Activated T-helper 1 cell treated with anti-CD3 and anti-CD28 coated beads, Interleukin-12 subunit alpha, Interleukin-12 subunit beta, Interleukin-2, Interleukin-4 antibody, amounts not matched to agents 30 ng/mL and 10 ng/mL and 1 ng/mL, durations not matched to agents 14 hours and 24 hours and 36 hours (primary cell): ENCODE results near the gene CSMD2. TPM values are rescaled to one million over a fixed set of nuclear protein-coding genes. Genes with fewer than 3 reads are reported as not detected.

Experiments
- DNase-seq: peaks from one replicate; pipeline ENCODE4 v3.0.0; 2021; ENCODE audit warnings: low spot score
- H3K27ac Mint-ChIP-seq: one replicate; pipeline ENCODE4 v1.8.0; 2021; ENCODE audit warnings: mild to moderate bottlenecking, mixed read lengths
- H3K27me3 Mint-ChIP-seq: one replicate; pipeline ENCODE4 v1.8.0; 2022; ENCODE audit warnings: mild to moderate bottlenecking, moderate library complexity, mixed read lengths; ENCODE audit not compliant: insufficient read depth
- H3K36me3 Mint-ChIP-seq: one replicate; pipeline ENCODE4 v1.8.0; 2021; ENCODE audit warnings: low read depth, mixed read lengths
- H3K4me1 Mint-ChIP-seq: one replicate; pipeline ENCODE4 v1.8.0; 2021; ENCODE audit warnings: low read depth, mixed read lengths
- H3K4me3 Mint-ChIP-seq: one replicate; pipeline ENCODE4 v1.8.0; 2021; ENCODE audit warnings: mild to moderate bottlenecking, moderate library complexity, mixed read lengths
- H3K9me3 Mint-ChIP-seq: one replicate; pipeline ENCODE4 v1.8.0; 2021; ENCODE audit warnings: mixed read lengths
- intact Hi-C: fragments of 100-400 bp; cut with micrococcal nuclease; formaldehyde crosslinking; loops from one replicate; pipeline ENCODE4 v1.15.1; 2024
- total RNA-seq: library from RNA; stranded (reverse); gene quantifications from 2 replicates; pipeline ENCODE4 v1.2.3, GENCODE V29; 2022

The CSMD2 gene
- total RNA-seq, 1 donor from 2014 or later = not detected

DNA sequence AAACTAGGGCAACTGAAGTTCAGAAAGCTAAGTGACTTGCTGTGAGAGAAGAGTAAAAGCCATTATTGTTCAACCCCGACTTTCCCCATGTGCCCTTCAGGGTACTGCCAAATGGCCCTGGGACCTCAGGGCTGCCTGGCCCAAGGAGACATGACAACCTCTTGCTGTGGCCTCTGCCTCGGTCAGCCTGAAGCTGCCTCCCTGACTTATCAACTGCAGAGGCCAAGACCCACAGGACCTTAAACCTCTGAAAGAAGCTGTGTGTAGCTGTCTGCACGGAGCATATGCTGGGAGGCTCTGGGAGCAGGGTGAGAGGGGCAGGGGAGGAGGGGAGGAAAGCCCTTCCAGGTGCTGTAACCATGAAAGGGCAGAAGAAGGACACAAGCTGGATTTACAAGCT is 265.3 kb downstream of the CSMD2 start:
- intact Hi-C loops = no loop called here
- Mint-ChIP-seq H3K4me1 (no peaks in the 10 kb centered on the region), H3K27ac (no peak overlapping the region), H3K27me3 (peaks cover 11% of the 10 kb centered on the region), H3K36me3 (no peaks in the 10 kb centered on the region), H3K9me3 (no peaks in the 10 kb centered on the region), H3K4me3 (no peak overlapping the region)
- DNase-seq = no peak

DNA sequence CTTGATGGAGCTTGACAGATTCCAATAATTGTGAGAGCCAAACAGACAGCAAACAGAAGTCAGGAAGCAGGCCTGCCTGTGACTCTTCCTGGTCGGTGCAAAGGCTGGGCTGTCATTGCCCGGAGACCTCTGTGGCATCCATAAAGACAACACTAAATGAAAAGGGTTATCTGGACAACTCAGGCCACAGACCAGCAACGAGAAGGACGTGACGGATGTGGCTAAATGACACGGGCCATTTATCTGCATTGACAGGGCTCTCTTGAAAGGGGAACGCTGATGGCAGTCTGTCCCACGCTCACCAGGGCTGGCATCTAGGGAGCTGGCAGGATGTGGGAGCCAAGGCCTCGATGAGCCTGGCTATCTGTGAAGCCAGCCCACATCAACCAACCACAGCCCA is 266.1 kb downstream of the CSMD2 start:
- H3K9me3 Mint-ChIP-seq = no peaks in the 10 kb centered on the region
- H3K27me3 Mint-ChIP-seq = peaks cover 11% of the 10 kb centered on the region
- DNase-seq = no peak
- no peaks in the 10 kb centered on the region for H3K4me1 Mint-ChIP-seq
- no peaks in the 10 kb centered on the region for H3K36me3 Mint-ChIP-seq
- intact Hi-C loops = no loop called here
- no peak overlapping the region for H3K4me3 Mint-ChIP-seq
- no peak overlapping the region for H3K27ac Mint-ChIP-seq

DNA sequence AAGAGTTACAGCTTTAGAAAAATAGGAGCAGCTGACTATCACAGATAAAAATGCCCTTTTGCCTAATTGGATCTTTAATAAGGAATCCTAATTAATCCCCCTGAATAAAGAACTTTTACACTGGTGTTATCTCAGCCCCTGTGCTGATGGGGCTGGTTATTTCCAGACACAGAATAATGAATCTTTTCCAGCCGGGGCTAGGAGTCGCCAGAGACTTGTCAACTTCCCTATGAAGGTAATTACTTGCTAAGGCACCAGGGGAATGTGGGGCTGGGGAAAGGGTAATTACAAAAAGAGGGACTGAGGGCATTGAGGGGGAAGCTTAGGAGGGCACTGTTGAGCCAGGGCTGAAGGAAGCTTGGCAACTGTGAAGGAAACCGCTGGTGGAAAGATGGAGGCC is 266.6 kb downstream of the CSMD2 start:
- intact Hi-C loops = no loop called here
- Mint-ChIP-seq H3K4me1 (no peaks in the 10 kb centered on the region), H3K9me3 (no peaks in the 10 kb centered on the region), H3K27ac (no peak overlapping the region), H3K27me3 (peaks cover 7% of the 10 kb centered on the region), H3K4me3 (no peak overlapping the region), H3K36me3 (no peaks in the 10 kb centered on the region)
- no peak for DNase-seq

DNA sequence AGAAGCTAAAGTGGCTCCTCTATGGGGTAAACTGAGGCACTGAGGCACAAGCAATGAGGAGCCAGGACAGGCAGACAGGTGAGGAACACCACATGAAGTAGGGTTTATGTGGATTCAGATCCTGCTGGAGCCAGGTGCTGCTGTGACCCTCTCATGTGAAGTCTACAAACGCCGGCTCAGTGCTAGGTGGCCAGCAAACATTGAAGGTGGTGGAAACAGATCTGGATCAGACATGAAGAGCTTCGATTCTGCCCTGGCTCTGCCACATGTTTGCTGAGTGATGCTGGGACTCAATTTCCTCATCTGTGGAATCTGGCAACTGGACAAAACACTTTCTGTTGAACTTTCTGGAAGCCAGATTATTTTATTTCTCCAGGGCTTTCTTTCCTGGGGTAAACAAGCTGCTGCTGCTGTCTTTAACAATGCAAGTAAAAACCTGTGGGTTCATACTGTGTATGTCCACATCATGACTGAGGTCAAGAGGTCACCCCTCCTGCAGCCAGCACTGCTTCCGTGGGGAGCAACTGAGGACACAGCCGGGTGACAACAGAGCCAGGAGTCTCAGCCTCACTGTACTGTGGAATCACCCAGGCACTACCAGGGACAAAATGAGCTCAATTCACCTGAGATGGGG is 267.8 kb downstream of the CSMD2 start:
- Mint-ChIP-seq H3K36me3 (no peaks in the 10 kb centered on the region), H3K9me3 (no peaks in the 10 kb centered on the region)
- intact Hi-C loops = no loop called here

DNA sequence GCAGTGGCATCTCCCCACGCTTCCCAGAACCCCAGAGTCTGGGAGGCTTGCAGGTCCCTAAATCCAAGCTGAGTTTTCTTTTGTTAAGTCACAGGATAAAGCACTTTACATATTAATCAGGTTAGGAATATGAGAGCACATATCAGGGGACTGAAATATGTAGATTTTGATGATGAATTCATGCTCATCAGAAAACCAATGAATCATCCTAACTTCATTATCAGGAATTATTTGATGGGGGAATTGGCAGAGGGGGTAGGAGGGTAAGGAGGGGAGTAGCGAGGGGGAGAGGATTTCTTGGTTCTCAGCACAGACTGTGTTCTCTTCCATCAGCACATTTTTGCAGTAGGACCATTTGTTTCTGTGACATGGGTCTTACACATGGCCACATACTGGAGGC is 269.1 kb downstream of the CSMD2 start:
- intact Hi-C loops = no loop called here

More for the DNA sequence above, 267.8 kb downstream of the CSMD2 start:
- no peaks in the 10 kb centered on the region for H3K4me1 Mint-ChIP-seq
- DNase-seq = no peak
- H3K27ac Mint-ChIP-seq = no peak overlapping the region
- peaks cover 5% of the 10 kb centered on the region for H3K27me3 Mint-ChIP-seq
- no peak overlapping the region for H3K4me3 Mint-ChIP-seq

DNA sequence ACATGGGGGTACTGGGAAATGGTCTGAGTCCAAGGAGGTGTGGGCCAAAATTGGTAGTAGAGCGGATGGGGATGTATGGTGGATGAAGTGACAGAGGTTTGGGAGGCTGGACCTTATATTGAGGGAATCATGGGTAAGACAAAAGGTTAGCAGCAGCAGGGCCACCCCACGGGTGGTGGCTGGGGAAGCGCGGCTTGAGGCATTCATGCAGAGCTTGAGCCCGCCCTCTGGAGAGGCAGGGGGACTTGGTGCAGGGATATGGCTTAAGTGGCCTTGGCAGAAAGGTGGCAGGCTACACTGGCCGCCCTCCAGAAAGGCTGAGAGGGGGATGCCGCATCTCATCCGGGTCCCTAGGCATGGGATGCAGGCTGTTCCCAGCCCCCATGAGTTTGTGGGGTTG is 269.6 kb downstream of the CSMD2 start:
- no peaks in the 10 kb centered on the region for H3K36me3 Mint-ChIP-seq
- H3K4me1 Mint-ChIP-seq = no peaks in the 10 kb centered on the region
- intact Hi-C loops = no loop called here
- no peaks in the 10 kb centered on the region for H3K9me3 Mint-ChIP-seq
- no peak for DNase-seq
- H3K4me3 Mint-ChIP-seq = no peak overlapping the region
- H3K27me3 Mint-ChIP-seq = peaks cover 5% of the 10 kb centered on the region
- no peak overlapping the region for H3K27ac Mint-ChIP-seq

More for the DNA sequence above, 269.1 kb downstream of the CSMD2 start:
- Mint-ChIP-seq H3K36me3 (no peaks in the 10 kb centered on the region), H3K4me3 (no peak overlapping the region), H3K9me3 (no peaks in the 10 kb centered on the region), H3K27ac (no peak overlapping the region), H3K27me3 (peaks cover 5% of the 10 kb centered on the region), H3K4me1 (no peaks in the 10 kb centered on the region)
- DNase-seq = no peak

DNA sequence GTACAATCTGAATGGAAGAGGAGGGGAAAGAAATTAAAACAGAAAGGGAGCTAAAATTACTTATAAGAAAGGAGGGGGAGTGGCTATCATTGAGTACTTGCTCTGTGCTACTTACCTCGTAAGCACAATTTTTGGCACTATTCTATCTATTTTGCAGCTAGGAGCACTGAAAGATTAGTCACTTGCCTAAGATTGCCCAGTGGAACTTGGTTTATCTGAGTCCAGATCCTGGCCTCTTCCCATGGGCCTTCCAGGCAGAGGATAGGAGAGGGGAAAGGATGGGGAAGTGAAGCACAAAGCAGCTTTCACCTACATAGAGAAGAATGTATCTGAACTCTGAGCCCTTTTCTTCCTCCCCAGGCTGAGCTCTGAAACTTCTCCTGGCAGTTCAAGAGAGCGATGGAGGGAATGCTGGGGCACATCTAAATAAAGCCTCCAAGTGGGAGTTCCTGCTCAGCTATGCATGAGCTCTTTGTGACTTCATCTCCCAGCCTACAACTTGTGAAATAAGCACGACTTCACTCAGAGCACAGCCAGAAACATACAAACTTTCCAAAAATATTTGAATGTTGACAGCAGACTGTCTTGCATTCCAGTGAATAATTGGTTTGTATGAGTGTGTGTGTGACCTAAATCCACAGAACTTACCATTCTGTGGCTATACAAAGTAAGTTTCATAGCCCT is 271.7 kb downstream of the CSMD2 start:
- no peaks in the 10 kb centered on the region for H3K9me3 Mint-ChIP-seq
- H3K36me3 Mint-ChIP-seq = no peaks in the 10 kb centered on the region
- DNase-seq = no peak
- intact Hi-C loops = no loop called here
- no peak overlapping the region for H3K4me3 Mint-ChIP-seq
- H3K27ac Mint-ChIP-seq = no peak overlapping the region
- H3K4me1 Mint-ChIP-seq = no peaks in the 10 kb centered on the region
- H3K27me3 Mint-ChIP-seq = peaks cover 2% of the 10 kb centered on the region

DNA sequence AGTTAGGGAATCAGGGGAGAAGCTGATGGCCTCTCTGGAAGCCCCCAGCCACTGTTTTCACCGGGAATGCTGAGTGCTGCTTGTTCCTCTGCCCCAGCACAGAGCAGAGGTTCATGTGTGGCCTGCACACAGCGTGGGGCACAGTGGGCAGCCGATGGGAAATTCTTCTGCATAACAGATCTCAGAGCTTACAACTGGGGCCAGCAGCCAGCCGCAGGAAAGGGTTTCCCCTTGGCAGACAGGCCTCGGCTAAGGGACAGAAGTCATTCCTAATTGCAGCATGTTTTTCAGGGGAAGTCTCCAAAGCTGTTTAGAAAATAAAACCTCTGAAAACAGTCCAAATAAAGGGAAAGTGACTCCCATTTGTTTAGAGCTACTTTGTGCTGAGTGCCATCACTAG is 278.5 kb downstream of the CSMD2 start:
- no peak overlapping the region for H3K4me3 Mint-ChIP-seq
- no peak overlapping the region for H3K27ac Mint-ChIP-seq
- H3K36me3 Mint-ChIP-seq = no peaks in the 10 kb centered on the region

DNA sequence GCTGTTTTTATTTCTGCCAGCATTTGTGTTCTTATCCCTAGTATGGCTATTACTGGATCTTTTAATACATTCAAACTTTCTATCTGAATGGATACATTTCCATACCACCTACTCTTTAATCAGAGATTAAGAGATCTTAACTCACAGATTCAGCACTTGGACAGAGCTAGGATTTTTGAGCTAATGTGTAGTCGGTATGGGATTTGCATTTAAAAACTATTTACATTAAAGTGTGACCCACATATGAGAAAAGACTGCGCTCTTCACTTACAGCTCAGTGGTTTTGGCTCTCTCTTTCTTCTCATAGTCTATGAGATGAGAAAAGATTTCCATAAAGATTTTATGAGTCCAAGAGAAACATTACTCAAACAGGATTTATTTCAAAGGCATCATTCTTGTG is 284.7 kb downstream of the CSMD2 start:
- DNase-seq = no peak
- no peaks in the 10 kb centered on the region for H3K4me1 Mint-ChIP-seq
- H3K36me3 Mint-ChIP-seq = no peaks in the 10 kb centered on the region
- no peak overlapping the region for H3K27ac Mint-ChIP-seq
- no peaks in the 10 kb centered on the region for H3K9me3 Mint-ChIP-seq
- no peak overlapping the region for H3K4me3 Mint-ChIP-seq
- intact Hi-C loops = no loop called here
- peaks cover 3% of the 10 kb centered on the region for H3K27me3 Mint-ChIP-seq

More for the DNA sequence above, 278.5 kb downstream of the CSMD2 start:
- Mint-ChIP-seq H3K9me3 (no peaks in the 10 kb centered on the region), H3K27me3 (peaks cover 5% of the 10 kb centered on the region), H3K4me1 (no peaks in the 10 kb centered on the region)
- intact Hi-C loops = no loop called here
- no peak for DNase-seq

DNA sequence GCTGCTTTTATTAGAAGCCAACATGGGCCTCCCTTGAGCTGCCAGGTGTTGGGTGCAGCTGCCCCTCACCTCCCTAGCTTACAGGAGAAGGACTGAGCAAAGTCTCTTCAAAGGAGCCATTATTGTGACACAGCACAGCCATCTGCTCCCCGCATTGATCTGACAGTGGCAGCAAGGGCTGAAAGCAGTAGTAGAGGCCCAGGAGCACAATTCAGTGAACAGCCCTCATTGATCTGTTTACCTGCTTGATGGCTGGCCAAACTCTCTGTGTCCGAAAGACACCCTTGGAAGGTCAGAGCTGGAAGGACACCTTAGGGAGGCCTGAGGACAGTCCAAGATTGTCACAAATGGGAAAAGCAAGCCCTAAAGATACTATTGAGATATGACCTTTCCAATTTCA is 286.6 kb downstream of the CSMD2 start:
- H3K4me3 Mint-ChIP-seq = no peak overlapping the region
- no peaks in the 10 kb centered on the region for H3K9me3 Mint-ChIP-seq
- H3K27ac Mint-ChIP-seq = no peak overlapping the region
- intact Hi-C loops = no loop called here
- no peaks in the 10 kb centered on the region for H3K4me1 Mint-ChIP-seq
- no peaks in the 10 kb centered on the region for H3K27me3 Mint-ChIP-seq
- DNase-seq = no peak
- H3K36me3 Mint-ChIP-seq = no peaks in the 10 kb centered on the region

DNA sequence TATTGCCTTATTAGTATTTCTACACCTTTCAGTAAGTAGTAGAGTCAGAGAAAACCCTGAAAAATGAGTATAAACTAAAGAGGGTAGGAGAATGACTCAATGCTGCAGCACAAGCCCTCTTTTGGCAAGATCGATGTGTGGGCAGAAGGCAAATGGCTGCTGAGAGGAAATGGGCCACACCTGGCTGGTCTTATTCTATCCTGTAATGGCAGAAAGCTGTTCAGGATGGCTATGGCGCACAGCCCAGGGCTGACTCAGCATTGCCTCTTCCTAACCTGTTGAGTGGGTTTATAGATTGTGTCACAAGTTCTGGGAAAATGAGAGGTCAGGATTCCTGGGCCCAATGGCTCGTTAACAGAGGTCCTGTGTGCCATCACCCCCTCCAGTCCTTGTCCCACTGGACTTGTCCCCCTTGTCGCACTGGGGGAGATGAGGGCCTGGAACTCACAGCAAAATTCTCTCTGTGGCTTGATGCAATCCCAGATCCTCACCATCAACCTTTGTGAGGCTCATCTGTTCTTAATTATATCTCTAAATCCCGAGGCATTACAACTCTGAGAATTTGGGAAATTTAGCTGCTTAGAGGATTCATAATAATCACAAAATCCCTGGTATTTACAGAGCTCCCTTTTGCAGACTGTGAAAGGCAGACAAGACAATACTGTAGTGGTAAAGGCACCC is 287.9 kb downstream of the CSMD2 start:
- H3K27me3 Mint-ChIP-seq = no peaks in the 10 kb centered on the region
- no peaks in the 10 kb centered on the region for H3K9me3 Mint-ChIP-seq
- no peak for DNase-seq
- no peaks in the 10 kb centered on the region for H3K4me1 Mint-ChIP-seq
- H3K36me3 Mint-ChIP-seq = no peaks in the 10 kb centered on the region
- intact Hi-C loops = no loop called here
- no peak overlapping the region for H3K27ac Mint-ChIP-seq
- no peak overlapping the region for H3K4me3 Mint-ChIP-seq

DNA sequence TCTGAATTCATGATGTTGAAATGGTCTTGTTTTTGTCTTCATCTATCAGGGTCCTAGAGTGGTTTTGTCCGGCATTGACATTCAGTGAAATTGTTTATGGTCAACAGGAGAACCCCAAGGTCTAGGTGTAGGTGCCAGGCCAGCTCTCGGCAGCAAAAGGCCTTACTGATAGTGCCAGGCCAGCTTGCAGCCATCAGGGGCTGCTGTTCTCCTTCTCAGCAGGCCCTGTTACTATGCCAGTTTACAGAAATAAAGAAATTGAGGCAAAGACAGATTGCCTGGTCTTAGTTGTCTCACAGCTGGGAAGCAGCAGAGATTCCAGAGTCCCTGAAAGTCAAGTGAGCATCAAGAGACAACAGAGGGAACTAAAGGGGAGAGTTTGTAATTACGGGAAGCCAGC is 289.2 kb downstream of the CSMD2 start:
- no peak overlapping the region for H3K4me3 Mint-ChIP-seq
- DNase-seq = no peak
- no peaks in the 10 kb centered on the region for H3K36me3 Mint-ChIP-seq
- no peaks in the 10 kb centered on the region for H3K9me3 Mint-ChIP-seq
- no peaks in the 10 kb centered on the region for H3K4me1 Mint-ChIP-seq
- intact Hi-C loops = no loop called here
- no peaks in the 10 kb centered on the region for H3K27me3 Mint-ChIP-seq
- no peak overlapping the region for H3K27ac Mint-ChIP-seq

DNA sequence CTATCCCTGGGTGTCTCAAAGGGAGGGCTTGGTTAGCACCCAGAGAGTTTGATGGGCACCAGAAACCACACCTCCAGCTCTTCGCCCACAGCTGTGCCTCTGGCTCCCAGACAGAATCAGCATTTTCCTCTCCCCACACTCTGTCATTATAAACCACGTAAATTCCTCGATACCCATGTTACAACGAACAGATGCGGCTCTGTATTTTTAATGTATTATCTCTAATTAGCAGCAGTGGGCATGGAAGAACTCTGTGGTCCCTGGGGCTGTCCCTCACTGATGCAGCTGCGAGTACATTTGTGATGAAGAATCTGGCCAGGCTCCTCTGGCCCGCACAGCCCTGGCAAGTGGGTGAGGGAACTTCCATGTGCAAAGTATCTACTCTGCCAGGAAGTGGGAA is 290.4 kb downstream of the CSMD2 start:
- Mint-ChIP-seq H3K4me3 (no peak overlapping the region), H3K4me1 (no peaks in the 10 kb centered on the region), H3K27me3 (no peaks in the 10 kb centered on the region), H3K27ac (no peak overlapping the region), H3K9me3 (no peaks in the 10 kb centered on the region), H3K36me3 (no peaks in the 10 kb centered on the region)
- DNase-seq = no peak
- intact Hi-C loops = no loop called here
